ENCODE results near the gene HDAC8.

Gene HDAC8

DNA sequence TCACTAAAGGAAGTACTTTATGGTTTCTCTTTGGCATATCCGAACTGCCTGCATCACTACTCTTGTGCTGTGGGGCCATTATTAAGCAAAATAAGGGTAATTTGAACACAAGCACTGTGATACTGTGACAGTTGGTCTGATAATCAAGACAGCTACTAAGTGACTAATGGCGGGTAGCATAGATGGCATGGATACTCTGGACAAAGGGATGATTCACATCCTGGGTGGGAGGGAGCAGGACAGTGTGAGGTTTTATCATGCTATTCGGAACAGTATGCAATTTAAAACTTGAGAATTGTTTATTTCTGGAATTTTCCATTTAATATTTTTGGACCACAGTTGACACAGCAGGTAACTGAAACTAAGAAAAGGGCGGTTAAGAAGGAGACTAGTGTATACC lies 214.3 kb downstream of the HDAC8 start:
- Histone ChIP-seq H3F3A (ENCODE audit: insufficient read depth, low read length) (no peaks in the 10 kb centered on the region), H3K27me3 (replicated peaks; ENCODE audit: insufficient read depth, low read length) (no peaks in the 10 kb centered on the region), H3K4me1 (ENCODE audit: low read length) (no peaks in the 10 kb centered on the region), H3K79me2 (ENCODE audit: low read length) (no peaks in the 10 kb centered on the region), H3K4me3 (ENCODE audit: low read length) (no peak overlapping the region), H4K20me1 (ENCODE audit: insufficient read depth, low read length) (no peaks in the 10 kb centered on the region), H2AFZ (ENCODE audit: low read length) (no peak overlapping the region), H3K9ac (ENCODE audit: low read length) (no peak overlapping the region), H3K36me3 (replicated peaks; ENCODE audit: insufficient read depth, low read length) (no peaks in the 10 kb centered on the region), H3K9me2 (replicated peaks; ENCODE audit: insufficient read depth, low read length) (no peaks in the 10 kb centered on the region), H3K4me2 (ENCODE audit: low read depth, low read length) (no peak overlapping the region), H3K27ac (ENCODE audit: low read length) (no peak overlapping the region), H3K9me3 (replicated peaks; ENCODE audit: insufficient read depth, low read length) (no peaks in the 10 kb centered on the region)
- no peak for TF ChIP-seq EZH2phosphoT487 (IDR thresholded peaks at IDR 0.05; ENCODE audit: low read length)
- no peak for DNase-seq

- no peak for TF ChIP-seq CTCF (IDR thresholded peaks at IDR 0.05; ENCODE audit: low read length)
- TF ChIP-seq EZH2phosphoT487 (IDR thresholded peaks at IDR 0.05; ENCODE audit: low read length): no peak
- TF ChIP-seq EZH2 (optimal IDR thresholded peaks at IDR 0.05; ENCODE audit: low read depth, low read length): no peak
- Histone ChIP-seq H3K4me1 (ENCODE audit: low read length) (no peaks in the 10 kb centered on the region), H4K20me1 (ENCODE audit: insufficient read depth, low read length) (no peaks in the 10 kb centered on the region), H3K4me3 (ENCODE audit: low read length) (no peak overlapping the region), H3K9me2 (replicated peaks; ENCODE audit: insufficient read depth, low read length) (no peaks in the 10 kb centered on the region), H3K4me2 (ENCODE audit: low read depth, low read length) (no peak overlapping the region), H3K9me3 (replicated peaks; ENCODE audit: insufficient read depth, low read length) (no peaks in the 10 kb centered on the region), H3K27ac (ENCODE audit: low read length) (no peak overlapping the region), H3F3A (ENCODE audit: insufficient read depth, low read length) (no peaks in the 10 kb centered on the region), H3K79me2 (ENCODE audit: low read length) (no peaks in the 10 kb centered on the region), H2AFZ (ENCODE audit: low read length) (no peak overlapping the region), H3K36me3 (replicated peaks; ENCODE audit: insufficient read depth, low read length) (no peaks in the 10 kb centered on the region), H3K27me3 (replicated peaks; ENCODE audit: insufficient read depth, low read length) (no peaks in the 10 kb centered on the region), H3K9ac (ENCODE audit: low read length) (no peak overlapping the region)
- no peak for DNase-seq
These were observed 219.9 kb downstream of the HDAC8 start for GRCh38 chrX:72352786-72353185.

GRCh38 chrX:72351606-72352334 lies 220.9 kb downstream of the HDAC8 start:
- Histone ChIP-seq H3K36me3 (replicated peaks; ENCODE audit: insufficient read depth, low read length) (no peaks in the 10 kb centered on the region), H3K4me2 (ENCODE audit: low read depth, low read length) (no peak overlapping the region), H4K20me1 (ENCODE audit: insufficient read depth, low read length) (no peaks in the 10 kb centered on the region), H3K4me1 (ENCODE audit: low read length) (no peaks in the 10 kb centered on the region), H3F3A (ENCODE audit: insufficient read depth, low read length) (no peaks in the 10 kb centered on the region), H3K9ac (ENCODE audit: low read length) (no peak overlapping the region), H3K27me3 (replicated peaks; ENCODE audit: insufficient read depth, low read length) (no peaks in the 10 kb centered on the region), H3K9me3 (replicated peaks; ENCODE audit: insufficient read depth, low read length) (no peaks in the 10 kb centered on the region), H2AFZ (ENCODE audit: low read length) (no peak overlapping the region), H3K9me2 (replicated peaks; ENCODE audit: insufficient read depth, low read length) (no peaks in the 10 kb centered on the region), H3K4me3 (ENCODE audit: low read length) (no peak overlapping the region), H3K27ac (ENCODE audit: low read length) (no peak overlapping the region), H3K79me2 (ENCODE audit: low read length) (no peaks in the 10 kb centered on the region)
- no peak for DNase-seq
- TF ChIP-seq EZH2 (optimal IDR thresholded peaks at IDR 0.05; ENCODE audit: low read depth, low read length) (no peak), EZH2phosphoT487 (IDR thresholded peaks at IDR 0.05; ENCODE audit: low read length) (no peak), CTCF (IDR thresholded peaks at IDR 0.05; ENCODE audit: low read length) (no peak)

DNA sequence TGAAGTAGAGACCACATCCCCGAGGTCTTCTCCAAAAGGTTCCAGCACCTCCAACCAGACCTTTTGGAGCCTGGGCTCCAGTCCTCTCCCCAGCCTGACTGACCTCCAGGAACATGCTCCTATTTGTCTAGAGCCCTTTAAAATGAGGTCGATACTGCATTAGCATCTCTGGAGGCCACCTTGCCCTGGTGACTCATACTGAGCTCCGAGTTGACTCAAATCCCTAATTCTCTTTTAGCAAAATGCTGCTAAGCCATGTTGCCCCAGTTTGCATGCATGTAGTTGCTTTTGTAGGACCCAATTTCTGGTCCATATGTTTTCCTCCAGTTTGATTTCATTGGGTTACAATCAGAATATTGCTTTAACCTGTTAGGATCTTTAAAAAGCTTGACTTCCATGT lies 223.5 kb downstream of the HDAC8 start:
- no peak for DNase-seq
- Histone ChIP-seq H3K9ac (ENCODE audit: low read length) (no peak overlapping the region), H3K9me3 (replicated peaks; ENCODE audit: insufficient read depth, low read length) (no peaks in the 10 kb centered on the region), H3K9me2 (replicated peaks; ENCODE audit: insufficient read depth, low read length) (no peaks in the 10 kb centered on the region), H3K79me2 (ENCODE audit: low read length) (no peaks in the 10 kb centered on the region), H3K4me1 (ENCODE audit: low read length) (no peaks in the 10 kb centered on the region), H4K20me1 (ENCODE audit: insufficient read depth, low read length) (no peaks in the 10 kb centered on the region), H2AFZ (ENCODE audit: low read length) (no peak overlapping the region), H3K4me2 (ENCODE audit: low read depth, low read length) (no peak overlapping the region), H3F3A (ENCODE audit: insufficient read depth, low read length) (no peaks in the 10 kb centered on the region), H3K27me3 (replicated peaks; ENCODE audit: insufficient read depth, low read length) (no peaks in the 10 kb centered on the region), H3K36me3 (replicated peaks; ENCODE audit: insufficient read depth, low read length) (no peaks in the 10 kb centered on the region), H3K4me3 (ENCODE audit: low read length) (no peak overlapping the region), H3K27ac (ENCODE audit: low read length) (no peak overlapping the region)
- TF ChIP-seq EZH2phosphoT487 (IDR thresholded peaks at IDR 0.05; ENCODE audit: low read length): no peak
